HG02970 (cell line): ENCODE results near the gene LDHAL6B.
"Not testable (repeated sequence)": the region's sequence is repeated elsewhere in the genome, so short reads cannot be mapped to it uniquely, and the experiment has no call there.

Source experiments
- ATAC-seq: cut with Tn5 transposase; IDR thresholded peaks from one replicate; pipeline ENCODE4 v1.9.1; 2021; ENCODE audit warnings: mild to moderate bottlenecking, moderate library complexity, moderate number of reproducible peaks; ENCODE audit not compliant: unreplicated experiment, low FRiP score

Gene LDHAL6B

GRCh38 chr15:59206623-59207183, at the start of gene LDHAL6B:
TSS of gene LDHAL6B (plus strand) at chr15:59206843. CDS start at chr15:59206941, 98 bp downstream.
- no peak for ATAC-seq

GRCh38 chr15:59157396-59157795, 49.2 kb upstream of the LDHAL6B start:
- no peak for ATAC-seq

GRCh38 chr15:59157840-59158700, 48.6 kb upstream of the LDHAL6B start:
- ATAC-seq: no peak

GRCh38 chr15:59158701-59159034, 48.0 kb upstream of the LDHAL6B start:
- ATAC-seq: no peak

- no peak for ATAC-seq
These were observed 47.4 kb upstream of the LDHAL6B start for GRCh38 chr15:59159210-59159609.

GRCh38 chr15:59160880-59161593, 45.6 kb upstream of the LDHAL6B start:
- ATAC-seq: no peak

- ATAC-seq: not testable (repeated sequence)
These were observed 44.6 kb upstream of the LDHAL6B start for GRCh38 chr15:59162080-59162479.

- ATAC-seq: no peak
These were observed 40.9 kb upstream of the LDHAL6B start for GRCh38 chr15:59165726-59166125.

- no peak for ATAC-seq
These were observed 40.5 kb upstream of the LDHAL6B start for GRCh38 chr15:59166166-59166565.

- ATAC-seq: no peak
These were observed 39.9 kb upstream of the LDHAL6B start for GRCh38 chr15:59166601-59167265.

- no peak for ATAC-seq
These were observed 38.1 kb upstream of the LDHAL6B start for GRCh38 chr15:59168536-59168935.

- ATAC-seq: no peak
These were observed 37.4 kb upstream of the LDHAL6B start for GRCh38 chr15:59169251-59169708.

GRCh38 chr15:59170295-59171066, 36.2 kb upstream of the LDHAL6B start:
- ATAC-seq: no peak

GRCh38 chr15:59171067-59171397, 35.6 kb upstream of the LDHAL6B start:
- ATAC-seq: no peak

GRCh38 chr15:59172289-59172901, 34.2 kb upstream of the LDHAL6B start:
- ATAC-seq: no peak

- no peak for ATAC-seq
These were observed 33.4 kb upstream of the LDHAL6B start for GRCh38 chr15:59173194-59173593.

GRCh38 chr15:59174151-59174834, 32.4 kb upstream of the LDHAL6B start:
- no peak for ATAC-seq

GRCh38 chr15:59174835-59175831, 31.5 kb upstream of the LDHAL6B start:
- no peak for ATAC-seq
